ENCODE data around the gene DHRS7C. TPM values are rescaled to one million over a fixed set of nuclear protein-coding genes. Genes with fewer than 3 reads are reported as not detected.

DHRS7C gene
- polyA plus RNA-seq, 1 donor (not counting 4 experiments of a cell fraction or from before 2014, with no cell fraction given): not detected

DNA sequence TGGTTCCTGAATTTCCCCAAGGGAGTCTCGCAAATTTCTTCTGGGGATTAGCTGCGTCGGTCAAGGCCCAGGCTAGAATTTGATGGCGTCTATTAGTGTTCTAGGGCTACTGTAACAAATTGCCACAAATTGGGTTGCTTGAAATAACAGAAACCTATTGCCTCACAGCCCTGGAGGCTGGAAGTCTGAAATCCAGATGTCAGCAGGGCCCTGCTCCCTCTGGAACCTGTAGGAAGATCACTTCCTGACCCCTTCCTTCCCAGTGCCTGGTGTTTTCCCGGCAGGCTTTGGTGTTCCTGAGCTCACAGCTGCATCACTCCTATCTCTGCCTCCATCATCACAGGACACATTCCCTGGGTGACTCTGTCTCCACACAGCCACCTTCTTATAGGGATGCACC lies 24.4 kb downstream of the DHRS7C start:
- H3K4me1 ChIP-seq (ENCODE audit: control insufficient read depth, extremely low read depth, insufficient read depth, low read length): no peaks in the 10 kb centered on the region
- DNase-seq (ENCODE audit: low read depth, low spot score): no peak
- H3K27ac ChIP-seq (ENCODE audit: control insufficient read depth, insufficient read depth, low read length): no peak overlapping the region
- no peaks in the 10 kb centered on the region for H3K9me1 ChIP-seq (ENCODE audit: control insufficient read depth, extremely low read depth, insufficient read depth, low read length)
- no peaks in the 10 kb centered on the region for H3K79me2 ChIP-seq (ENCODE audit: control insufficient read depth, insufficient read depth, low read length)
- no peak overlapping the region for H3K4me2 ChIP-seq (ENCODE audit: control insufficient read depth, extremely low read depth, insufficient read depth, low read depth, low read length)
- H3K36me3 ChIP-seq (ENCODE audit: control insufficient read depth in 2 of 2, extremely low read depth in 1 of 2, insufficient read depth in 2 of 2, low read length in 2 of 2): no peaks in the 10 kb centered on the region
- no peaks in the 10 kb centered on the region for H4K20me1 ChIP-seq (ENCODE audit: control insufficient read depth, extremely low read depth, insufficient read depth, low read length)
- no peaks in the 10 kb centered on the region for H3K9me3 ChIP-seq (ENCODE audit: control insufficient read depth, low read depth, low read length)
- no peak for TF ChIP-seq EZH2 (IDR thresholded peaks at IDR 0.05; ENCODE audit: low read length)
- TF ChIP-seq, protein P1, sequence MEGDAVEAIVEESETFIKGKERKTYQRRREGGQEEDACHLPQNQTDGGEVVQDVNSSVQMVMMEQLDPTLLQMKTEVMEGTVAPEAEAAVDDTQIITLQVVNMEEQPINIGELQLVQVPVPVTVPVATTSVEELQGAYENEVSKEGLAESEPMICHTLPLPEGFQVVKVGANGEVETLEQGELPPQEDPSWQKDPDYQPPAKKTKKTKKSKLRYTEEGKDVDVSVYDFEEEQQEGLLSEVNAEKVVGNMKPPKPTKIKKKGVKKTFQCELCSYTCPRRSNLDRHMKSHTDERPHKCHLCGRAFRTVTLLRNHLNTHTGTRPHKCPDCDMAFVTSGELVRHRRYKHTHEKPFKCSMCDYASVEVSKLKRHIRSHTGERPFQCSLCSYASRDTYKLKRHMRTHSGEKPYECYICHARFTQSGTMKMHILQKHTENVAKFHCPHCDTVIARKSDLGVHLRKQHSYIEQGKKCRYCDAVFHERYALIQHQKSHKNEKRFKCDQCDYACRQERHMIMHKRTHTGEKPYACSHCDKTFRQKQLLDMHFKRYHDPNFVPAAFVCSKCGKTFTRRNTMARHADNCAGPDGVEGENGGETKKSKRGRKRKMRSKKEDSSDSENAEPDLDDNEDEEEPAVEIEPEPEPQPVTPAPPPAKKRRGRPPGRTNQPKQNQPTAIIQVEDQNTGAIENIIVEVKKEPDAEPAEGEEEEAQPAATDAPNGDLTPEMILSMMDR (optimal IDR thresholded peaks at IDR 0.05 in 1 of 3, IDR thresholded peaks at IDR 0.05 in 1 of 3, conservative IDR thresholded peaks at IDR 0.05 in 1 of 3; ENCODE audit: extremely low read depth in 1 of 3, insufficient read depth in 2 of 3, low read length in 3 of 3): no peak
- H2AFZ ChIP-seq (ENCODE audit: control insufficient read depth, low read length): no peak overlapping the region
- dilution Hi-C loops (cut with MboI; ENCODE audit: extremely low pct_ligation_motif_present, low sequenced_read_pairs): no loop called here
- H3K27me3 ChIP-seq (ENCODE audit: control insufficient read depth, extremely low read depth, insufficient read depth, low read length): no peaks in the 10 kb centered on the region
- no peak overlapping the region for H3K4me3 ChIP-seq (ENCODE audit: control insufficient read depth in 2 of 3, extremely low read depth in 1 of 3, insufficient read depth in 2 of 3, low read depth in 1 of 3, low read length in 3 of 3)
- FAIRE-seq: no peak
- no peak overlapping the region for H3K9ac ChIP-seq (ENCODE audit: control insufficient read depth, extremely low read depth, insufficient read depth, low read length)

DNA sequence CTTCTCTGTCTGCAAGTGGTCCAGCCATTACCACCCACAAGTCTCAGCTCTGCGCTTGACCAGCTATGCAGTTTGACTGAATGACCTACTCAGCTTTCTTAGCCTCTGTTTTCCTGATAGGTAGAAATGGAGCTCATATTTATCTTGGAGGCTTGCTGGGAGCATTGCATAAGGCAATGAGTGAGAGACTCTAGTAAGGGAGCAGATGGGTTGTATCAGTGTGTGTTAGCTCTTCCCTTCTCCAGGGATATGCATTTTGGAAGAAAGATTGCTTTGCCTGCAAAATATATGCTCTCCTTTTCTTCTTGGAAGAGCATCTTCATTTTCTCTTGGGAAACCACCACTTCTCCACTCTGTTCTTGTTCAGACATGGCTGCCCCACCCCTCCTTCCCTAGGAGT lies 26.1 kb downstream of the DHRS7C start:
- Histone ChIP-seq H3K4me2 (ENCODE audit: control insufficient read depth, extremely low read depth, insufficient read depth, low read depth, low read length) (no peak overlapping the region), H3K9ac (ENCODE audit: control insufficient read depth, extremely low read depth, insufficient read depth, low read length) (no peak overlapping the region), H2AFZ (ENCODE audit: control insufficient read depth, low read length) (no peak overlapping the region), H3K79me2 (ENCODE audit: control insufficient read depth, insufficient read depth, low read length) (no peaks in the 10 kb centered on the region), H3K9me3 (ENCODE audit: control insufficient read depth, low read depth, low read length) (no peaks in the 10 kb centered on the region), H3K9me1 (ENCODE audit: control insufficient read depth, extremely low read depth, insufficient read depth, low read length) (no peaks in the 10 kb centered on the region), H3K27ac (ENCODE audit: control insufficient read depth, insufficient read depth, low read length) (no peak overlapping the region), H3K27me3 (ENCODE audit: control insufficient read depth, extremely low read depth, insufficient read depth, low read length) (no peaks in the 10 kb centered on the region), H4K20me1 (ENCODE audit: control insufficient read depth, extremely low read depth, insufficient read depth, low read length) (no peaks in the 10 kb centered on the region), H3K4me1 (ENCODE audit: control insufficient read depth, extremely low read depth, insufficient read depth, low read length) (no peaks in the 10 kb centered on the region), H3K4me3 (ENCODE audit: control insufficient read depth in 2 of 3, extremely low read depth in 1 of 3, insufficient read depth in 2 of 3, low read depth in 1 of 3, low read length in 3 of 3) (no peak overlapping the region), H3K36me3 (ENCODE audit: control insufficient read depth in 2 of 2, extremely low read depth in 1 of 2, insufficient read depth in 2 of 2, low read length in 2 of 2) (no peaks in the 10 kb centered on the region)
- dilution Hi-C loops (cut with MboI; ENCODE audit: extremely low pct_ligation_motif_present, low sequenced_read_pairs): no loop called here
- no peak for FAIRE-seq
- no peak for DNase-seq (ENCODE audit: low read depth, low spot score)
- TF ChIP-seq, protein P1 (optimal IDR thresholded peaks at IDR 0.05 in 1 of 3, IDR thresholded peaks at IDR 0.05 in 1 of 3, conservative IDR thresholded peaks at IDR 0.05 in 1 of 3; ENCODE audit: extremely low read depth in 1 of 3, insufficient read depth in 2 of 3, low read length in 3 of 3): no peak
- no peak for TF ChIP-seq EZH2 (IDR thresholded peaks at IDR 0.05; ENCODE audit: low read length)
